ENCODE results near the gene MRPL4. TPM values are rescaled to one million over a fixed set of nuclear protein-coding genes. Genes with fewer than 3 reads are reported as not detected.
A peak's percentile ranks its signal among the peaks of the same experiment; 100 is the strongest.

The MRPL4 gene
- total and polyA plus RNA-seq, 2 of the 13 experiments (the other 11 are each of a cell fraction or from before 2014, with no cell fraction given), result 40.6 to 42.5 TPM

GRCh38 chr19:10219678-10220077 lies 32.3 kb upstream of the MRPL4 start (continued):
- TF ChIP-seq ISL2 (CRISPR knock-in tag; IDR thresholded peaks at IDR 0.05) (no peak), TBX2 (CRISPR knock-in tag; IDR thresholded peaks at IDR 0.05; ENCODE audit: borderline replicate concordance) (no peak), ELF3 (CRISPR knock-in tag; IDR thresholded peaks at IDR 0.05) (no peak), ZMYM2 (CRISPR knock-in tag; IDR thresholded peaks at IDR 0.05) (peak; percentile 48; the same call in 1 of the 2 replicates), ELF1 (CRISPR knock-in tag; IDR thresholded peaks at IDR 0.05) (no peak), KDM4B (CRISPR knock-in tag; IDR thresholded peaks at IDR 0.05) (no peak), EHMT2 (IDR thresholded peaks at IDR 0.05; ENCODE audit: borderline replicate concordance, low read depth, low read length) (no peak), ZZZ3 (CRISPR knock-in tag; IDR thresholded peaks at IDR 0.05; ENCODE audit: borderline replicate concordance) (no peak)

DNA sequence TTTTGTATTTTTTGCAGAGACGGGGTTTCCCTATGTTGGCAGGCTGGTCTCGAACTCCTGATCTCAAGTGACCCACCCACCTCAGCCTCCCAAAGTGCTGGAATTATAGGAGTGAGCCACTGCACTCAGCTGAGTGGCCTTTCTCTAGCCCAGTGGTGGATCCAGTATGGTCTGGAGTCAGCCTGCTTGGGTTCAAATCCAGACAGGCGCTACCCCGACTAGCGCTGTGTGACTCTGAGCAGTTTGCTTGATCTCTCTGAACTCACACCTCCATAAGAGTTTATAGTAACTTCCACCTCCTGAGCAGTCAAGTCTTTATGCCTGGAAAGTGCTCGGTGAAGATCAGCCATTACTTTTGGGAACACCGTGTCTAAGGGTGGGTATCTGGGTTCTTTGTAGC lies 31.3 kb upstream of the MRPL4 start:
- Histone ChIP-seq H3K27ac (ENCODE audit: extremely low read length, insufficient read depth, low read length) (no peak overlapping the region), H3K4me2 (ENCODE audit: low read depth, low read length) (no peak overlapping the region), H3K36me3 (replicated peaks in 1 of 2; ENCODE audit: control insufficient read depth in 1 of 2, insufficient read depth in 2 of 2, low read length in 2 of 2) (no peaks in the 10 kb centered on the region), H3K27me3 (ENCODE audit: control insufficient read depth in 1 of 2, insufficient read depth in 2 of 2, low read length in 2 of 2) (no peaks in the 10 kb centered on the region), H3K9ac (ENCODE audit: insufficient read depth, low read depth, low read length) (no peak overlapping the region), H3K4me3 (replicated peaks in 1 of 3; ENCODE audit: insufficient read depth in 1 of 3, low read depth in 2 of 3, low read length in 3 of 3) (no peak overlapping the region), H4K20me1 (ENCODE audit: insufficient read depth, low read length) (no peaks in the 10 kb centered on the region), H2AFZ (ENCODE audit: low read length) (no peak overlapping the region), H3K4me1 (ENCODE audit: insufficient read depth, low read length) (peaks cover 30% of the 10 kb centered on the region), H3K9me3 (ENCODE audit: low read length) (no peaks in the 10 kb centered on the region), H3K79me2 (ENCODE audit: insufficient read depth, low read length) (no peaks in the 10 kb centered on the region)
- 75% methylated on average over 7 of the region's 7 CpGs for WGBS (ENCODE audit: low lambda C conversion rate)
- no peak for TF ChIP-seq DZIP1 (CRISPR knock-in tag; IDR thresholded peaks at IDR 0.05)
- peak; percentile 95 for TF ChIP-seq ZNF768 (CRISPR knock-in tag; IDR thresholded peaks at IDR 0.05)
- TF ChIP-seq ZNF816 (CRISPR knock-in tag; IDR thresholded peaks at IDR 0.05; ENCODE audit: borderline replicate concordance), result no peak
- peak; percentile 81 for TF ChIP-seq ZMYM3 (CRISPR knock-in tag; IDR thresholded peaks at IDR 0.05)
- no peak for TF ChIP-seq DBP (CRISPR knock-in tag; IDR thresholded peaks at IDR 0.05; ENCODE audit: not compliant biosample characterization)
- DNase-seq (ENCODE audit: low spot score) (no peak), FAIRE-seq (no peak), ATAC-seq (no peak)
- ChIA-PET CTCF (ENCODE audit: low intra/inter-chr PET ratio, low total read pairs) (no interaction called here), POLR2A (interaction anchor here (1.3 kb wide), 1 partner anchor 29 kb away, joined by 4 read pairs; no protein-coding TSS in a partner anchor)
- intact Hi-C loops (cut with micrococcal nuclease; ENCODE audit: unreplicated experiment) (no loop called here), in situ Hi-C loops (cut with HindIII; ENCODE audit: extremely low pct_ligation_motif_present, low pct_unique_long_range_greater_than_20kb) (no loop called here)
- no TSS peak for BruUV-seq (replicated peaks)

All from HepG2 (cell line).